Ascending aorta (tissue), 2 donors: ENCODE data around the gene TMEM101. TPM values are rescaled to one million over a fixed set of nuclear protein-coding genes. Genes with fewer than 3 reads are reported as not detected.
"Not testable (repeated sequence)": the region's sequence is repeated elsewhere in the genome, so short reads cannot be mapped to it uniquely, and the experiment has no call there.

Experiments used
- DNase-seq, 2 donors: peaks; one replicate each; pipeline ENCODE4 v3.0.0-alpha.2; 2019; ENCODE audit warnings: low spot score in 2 of 2
- H3K27ac ChIP-seq, 2 donors: fragments of 200-600 bp; sonication (generic); one replicate each; pipeline ENCODE4 v1.5.1; 2016 to 2017; ENCODE audit warnings: mild to moderate bottlenecking in 1 of 2
- H3K27me3 ChIP-seq: fragments of 200-600 bp; sonication (generic); one replicate; pipeline ENCODE4 v1.5.1; 2017
- H3K36me3 ChIP-seq, 2 donors: fragments of 200-600 bp; sonication (generic); one replicate each; pipeline ENCODE4 v1.5.1; 2016
- H3K4me1 ChIP-seq, 2 donors: fragments of 200-600 bp; sonication (generic); one replicate each; pipeline ENCODE4 v1.5.1; 2016 to 2017; ENCODE audit warnings: mild to moderate bottlenecking in 1 of 2
- H3K4me3 ChIP-seq, 2 donors: fragments of 200-600 bp; sonication (generic); one replicate each; pipeline ENCODE4 v1.5.1; 2016 to 2017; ENCODE audit warnings: mild to moderate bottlenecking in 1 of 2
- H3K9me3 ChIP-seq, 2 donors: fragments of 200-600 bp; sonication (generic); one replicate each; pipeline ENCODE4 v1.5.1; 2016
- CTCF ChIP-seq, 3 experiments: fragments of 200-600 bp in 2 of 3; fragments of 450-650 bp in 1 of 3; sonication (generic) in 2 of 3; IDR thresholded peaks; one replicate each; pipeline ENCODE4 v1.5.1; 2016 to 2019; ENCODE audit warnings: antibody characterized with exemption in 3 of 3, mild to moderate bottlenecking in 1 of 3, moderate library complexity in 1 of 3
- intact Hi-C: fragments of 100-400 bp; cut with DNase I; formaldehyde crosslinking; loops from one replicate; pipeline ENCODE4 v1.15.1; 2023
- total RNA-seq: library from RNA; depleted of rRNA; stranded (reverse); fragments of >200 nt; gene quantifications from one replicate; pipeline ENCODE4 v1.1.0, GENCODE V29; 2016

Gene TMEM101
- total RNA-seq, 1 donor from 2014 or later: 11.0 TPM

- TF ChIP-seq CTCF (IDR thresholded peaks at IDR 0.05): no peak
- no peaks in the 10 kb centered on the region for H3K4me1 ChIP-seq
- no peak overlapping the region for H3K4me3 ChIP-seq
- no peaks in the 10 kb centered on the region for H3K9me3 ChIP-seq
- no peaks in the 10 kb centered on the region for H3K27me3 ChIP-seq
- intact Hi-C loops: no loop called here
- DNase-seq: no peak
- no peaks in the 10 kb centered on the region for H3K36me3 ChIP-seq
- no peak overlapping the region for H3K27ac ChIP-seq
These were observed 48.5 kb downstream of the TMEM101 start for GRCh38 chr17:43966276-43966675.

- Histone ChIP-seq H3K27ac (no peak overlapping the region), H3K4me1 (no peaks in the 10 kb centered on the region), H3K9me3 (no peaks in the 10 kb centered on the region), H3K4me3 (no peak overlapping the region), H3K27me3 (no peaks in the 10 kb centered on the region), H3K36me3 (no peaks in the 10 kb centered on the region)
- DNase-seq: no peak
- intact Hi-C loops: no loop called here
- no peak for TF ChIP-seq CTCF (IDR thresholded peaks at IDR 0.05)
These were observed 52.3 kb downstream of the TMEM101 start for GRCh38 chr17:43962479-43962878.

- Histone ChIP-seq H3K36me3 (no peaks in the 10 kb centered on the region), H3K4me3 (no peak overlapping the region), H3K27ac (no peak overlapping the region), H3K4me1 (no peaks in the 10 kb centered on the region), H3K9me3 (no peaks in the 10 kb centered on the region), H3K27me3 (no peaks in the 10 kb centered on the region)
- no peak for TF ChIP-seq CTCF (IDR thresholded peaks at IDR 0.05)
- DNase-seq: no peak
- intact Hi-C loops: no loop called here
These were observed 52.8 kb downstream of the TMEM101 start for GRCh38 chr17:43961954-43962353.

GRCh38 chr17:43961292-43961691 lies 53.5 kb downstream of the TMEM101 start:
- H3K27ac ChIP-seq, H3K4me1 ChIP-seq, H3K4me3 ChIP-seq, H3K9me3 ChIP-seq, DNase-seq, intact Hi-C loops, H3K27me3 ChIP-seq, H3K36me3 ChIP-seq: not testable (repeated sequence)

Other genes with a start within 250 kb of the TMEM101 start
- 70.5 TPM for gene DUSP3, start 236.0 kb downstream of the TMEM101 start, total RNA-seq
- not detected for gene CFAP97D1, start 234.5 kb downstream of the TMEM101 start, total RNA-seq
- gene MPP3, start 181.8 kb downstream of the TMEM101 start, total RNA-seq: 37.0 TPM
- gene CD300LG, start 167.8 kb downstream of the TMEM101 start, total RNA-seq: 45.9 TPM
- 16.7 TPM for gene MPP2, start 107.4 kb downstream of the TMEM101 start, total RNA-seq
- gene PPY, start 72.5 kb downstream of the TMEM101 start, total RNA-seq: not detected
- gene PYY, start 61.0 kb downstream of the TMEM101 start, total RNA-seq: not detected
- 48.2 TPM for gene NAGS, start 10.3 kb downstream of the TMEM101 start, total RNA-seq
- 12.5 TPM for gene LSM12, start 51.7 kb upstream of the TMEM101 start, total RNA-seq
- 111 TPM for gene G6PC3, start 55.8 kb upstream of the TMEM101 start, total RNA-seq
- gene HDAC5, start 108.7 kb upstream of the TMEM101 start, total RNA-seq: 189 TPM
- gene HROB, start 127.0 kb upstream of the TMEM101 start, total RNA-seq: not detected
- not detected for gene ASB16, start 155.7 kb upstream of the TMEM101 start, total RNA-seq
- 27.9 TPM for gene TMUB2, start 172.0 kb upstream of the TMEM101 start, total RNA-seq
- gene ATXN7L3, start 184.9 kb upstream of the TMEM101 start, total RNA-seq: 62.8 TPM
- 25.1 TPM for gene UBTF, start 204.7 kb upstream of the TMEM101 start, total RNA-seq